ENCODE results near the gene ACBD4. TPM values are rescaled to one million over a fixed set of nuclear protein-coding genes. Genes with fewer than 3 reads are reported as not detected.

Gene ACBD4
- total RNA-seq, 1 donor from 2014 or later = 3.9 TPM

GRCh38 chr17:45116434-45117016, 19.0 kb upstream of the ACBD4 start:
- Histone ChIP-seq H3K4me3 (ENCODE audit: insufficient read depth, low read depth, low read length) (no peak overlapping the region), H2AFZ (ENCODE audit: low read depth, low read length) (no peak overlapping the region), H3K36me3 (ENCODE audit: insufficient read depth, low read length) (no peaks in the 10 kb centered on the region), H3K79me2 (ENCODE audit: insufficient read depth, low read length) (peaks cover 3% of the 10 kb centered on the region), H3K9ac (ENCODE audit: low read length) (peak overlapping the region; percentile 18), H3K27me3 (ENCODE audit: insufficient read depth, low read length) (no peaks in the 10 kb centered on the region), H4K20me1 (ENCODE audit: insufficient read depth, low read length) (no peaks in the 10 kb centered on the region), H3K4me1 (ENCODE audit: insufficient read depth, low read length) (peaks cover 9% of the 10 kb centered on the region), H3K9me3 (ENCODE audit: insufficient read depth, low read depth, low read length) (no peaks in the 10 kb centered on the region), H3K27ac (ENCODE audit: low read depth, low read length) (no peak overlapping the region), H3K4me2 (ENCODE audit: low read length) (peak overlapping the region; percentile 26)
- H3K36me3 Mint-ChIP-seq (ENCODE audit: low read depth, unreplicated experiment) = peaks cover 12% of the 10 kb centered on the region
- H3K4me3 Mint-ChIP-seq (ENCODE audit: unreplicated experiment) = no peak overlapping the region
- no peak for FAIRE-seq
- H3K27me3 Mint-ChIP-seq (ENCODE audit: low read depth, unreplicated experiment) = no peaks in the 10 kb centered on the region
- DNase-seq (ENCODE audit: low read depth) = no peak
- TF ChIP-seq EZH2 (IDR thresholded peaks at IDR 0.05; ENCODE audit: insufficient read depth, low read length) = no peak
- TF ChIP-seq, protein P1, sequence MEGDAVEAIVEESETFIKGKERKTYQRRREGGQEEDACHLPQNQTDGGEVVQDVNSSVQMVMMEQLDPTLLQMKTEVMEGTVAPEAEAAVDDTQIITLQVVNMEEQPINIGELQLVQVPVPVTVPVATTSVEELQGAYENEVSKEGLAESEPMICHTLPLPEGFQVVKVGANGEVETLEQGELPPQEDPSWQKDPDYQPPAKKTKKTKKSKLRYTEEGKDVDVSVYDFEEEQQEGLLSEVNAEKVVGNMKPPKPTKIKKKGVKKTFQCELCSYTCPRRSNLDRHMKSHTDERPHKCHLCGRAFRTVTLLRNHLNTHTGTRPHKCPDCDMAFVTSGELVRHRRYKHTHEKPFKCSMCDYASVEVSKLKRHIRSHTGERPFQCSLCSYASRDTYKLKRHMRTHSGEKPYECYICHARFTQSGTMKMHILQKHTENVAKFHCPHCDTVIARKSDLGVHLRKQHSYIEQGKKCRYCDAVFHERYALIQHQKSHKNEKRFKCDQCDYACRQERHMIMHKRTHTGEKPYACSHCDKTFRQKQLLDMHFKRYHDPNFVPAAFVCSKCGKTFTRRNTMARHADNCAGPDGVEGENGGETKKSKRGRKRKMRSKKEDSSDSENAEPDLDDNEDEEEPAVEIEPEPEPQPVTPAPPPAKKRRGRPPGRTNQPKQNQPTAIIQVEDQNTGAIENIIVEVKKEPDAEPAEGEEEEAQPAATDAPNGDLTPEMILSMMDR (IDR thresholded peaks at IDR 0.05; ENCODE audit: insufficient read depth, low read depth, low read length) = no peak
- H3K27ac Mint-ChIP-seq (ENCODE audit: unreplicated experiment) = peak overlapping the region; percentile 56
- H3K9me3 Mint-ChIP-seq (ENCODE audit: unreplicated experiment) = no peaks in the 10 kb centered on the region
- H3K4me1 Mint-ChIP-seq (ENCODE audit: low read depth, unreplicated experiment) = peaks cover 8% of the 10 kb centered on the region

GRCh38 chr17:45117334-45117733, 18.2 kb upstream of the ACBD4 start:
- no peaks in the 10 kb centered on the region for H3K27me3 Mint-ChIP-seq (ENCODE audit: low read depth, unreplicated experiment)
- H3K27ac Mint-ChIP-seq (ENCODE audit: unreplicated experiment) = peak overlapping the region; percentile 34
- no peak overlapping the region for H3K4me3 Mint-ChIP-seq (ENCODE audit: unreplicated experiment)
- H3K27me3 ChIP-seq (ENCODE audit: insufficient read depth, low read length) = no peaks in the 10 kb centered on the region
- no peak overlapping the region for H3K27ac ChIP-seq (ENCODE audit: low read depth, low read length)
- H3K9me3 ChIP-seq (ENCODE audit: insufficient read depth, low read depth, low read length) = no peaks in the 10 kb centered on the region
- H3K9me3 Mint-ChIP-seq (ENCODE audit: unreplicated experiment) = no peaks in the 10 kb centered on the region
- peaks cover 11% of the 10 kb centered on the region for H3K36me3 Mint-ChIP-seq (ENCODE audit: low read depth, unreplicated experiment)
- H3K79me2 ChIP-seq (ENCODE audit: insufficient read depth, low read length) = peaks cover 3% of the 10 kb centered on the region
- no peak for DNase-seq (ENCODE audit: low read depth)
- no peaks in the 10 kb centered on the region for H4K20me1 ChIP-seq (ENCODE audit: insufficient read depth, low read length)
- peaks cover 9% of the 10 kb centered on the region for H3K4me1 ChIP-seq (ENCODE audit: insufficient read depth, low read length)
- no peak overlapping the region for H2AFZ ChIP-seq (ENCODE audit: low read depth, low read length)
- FAIRE-seq = no peak
- H3K4me1 Mint-ChIP-seq (ENCODE audit: low read depth, unreplicated experiment) = peaks cover 8% of the 10 kb centered on the region
- no peak overlapping the region for H3K4me3 ChIP-seq (ENCODE audit: insufficient read depth, low read depth, low read length)
- no peak overlapping the region for H3K4me2 ChIP-seq (ENCODE audit: low read length)
- TF ChIP-seq EZH2 (IDR thresholded peaks at IDR 0.05; ENCODE audit: insufficient read depth, low read length) = no peak
- TF ChIP-seq, protein P1 (IDR thresholded peaks at IDR 0.05; ENCODE audit: insufficient read depth, low read depth, low read length) = no peak
- H3K36me3 ChIP-seq (ENCODE audit: insufficient read depth, low read length) = no peaks in the 10 kb centered on the region
- no peak overlapping the region for H3K9ac ChIP-seq (ENCODE audit: low read length)

GRCh38 chr17:45117848-45118646, 17.4 kb upstream of the ACBD4 start:
- Histone ChIP-seq H3K4me3 (ENCODE audit: insufficient read depth, low read depth, low read length) (no peak overlapping the region), H4K20me1 (ENCODE audit: insufficient read depth, low read length) (no peaks in the 10 kb centered on the region), H3K27ac (ENCODE audit: low read depth, low read length) (no peak overlapping the region), H3K27me3 (ENCODE audit: insufficient read depth, low read length) (no peaks in the 10 kb centered on the region), H3K36me3 (ENCODE audit: insufficient read depth, low read length) (no peaks in the 10 kb centered on the region), H3K9ac (ENCODE audit: low read length) (no peak overlapping the region), H3K79me2 (ENCODE audit: insufficient read depth, low read length) (peaks cover 6% of the 10 kb centered on the region), H3K9me3 (ENCODE audit: insufficient read depth, low read depth, low read length) (no peaks in the 10 kb centered on the region), H2AFZ (ENCODE audit: low read depth, low read length) (no peak overlapping the region), H3K4me1 (ENCODE audit: insufficient read depth, low read length) (peaks cover 15% of the 10 kb centered on the region), H3K4me2 (ENCODE audit: low read length) (no peak overlapping the region)
- Mint-ChIP-seq H3K27me3 (ENCODE audit: low read depth, unreplicated experiment) (no peaks in the 10 kb centered on the region), H3K36me3 (ENCODE audit: low read depth, unreplicated experiment) (peaks cover 11% of the 10 kb centered on the region), H3K27ac (ENCODE audit: unreplicated experiment) (no peak overlapping the region), H3K4me1 (ENCODE audit: low read depth, unreplicated experiment) (peaks cover 8% of the 10 kb centered on the region), H3K9me3 (ENCODE audit: unreplicated experiment) (no peaks in the 10 kb centered on the region), H3K4me3 (ENCODE audit: unreplicated experiment) (no peak overlapping the region)
- DNase-seq (ENCODE audit: low read depth) = no peak
- no peak for TF ChIP-seq EZH2 (IDR thresholded peaks at IDR 0.05; ENCODE audit: insufficient read depth, low read length)
- TF ChIP-seq, protein P1 (IDR thresholded peaks at IDR 0.05; ENCODE audit: insufficient read depth, low read depth, low read length) = no peak
- FAIRE-seq = no peak
